HepG2 (cell line): ENCODE results near the gene CYP11A1. TPM values are rescaled to one million over a fixed set of nuclear protein-coding genes. Genes with fewer than 3 reads are reported as not detected.

Experiments used
- ATAC-seq: fragments of 200-7000 bp; cut with Tn5 transposase; 3 replicates; pipeline ENCODE4 v1.9.1; 2020; ENCODE audit warnings: mild to moderate bottlenecking, moderate library complexity
- BruUV-seq: library from RNA; stranded (reverse); fragments of 400-500 nt; replicated peaks from 2 replicates; lab custom pipeline; 2021; lab: Mats Ljungman, UMichigan
- CTCF ChIA-PET: fragments of 300-600 bp; formaldehyde crosslinking; extraction: SDS; loops from one replicate; lab custom pipeline; 2021; ENCODE audit warnings: low total read pairs, inconsistent platforms, low intra/inter-chr PET ratio; lab: Yijun Ruan, JAX
- POLR2A ChIA-PET: fragments of 350-600 bp; sonication (Branson Sonifier 250); formaldehyde crosslinking; loops from one replicate; lab custom pipeline; 2020; ENCODE audit warnings: antibody characterized with exemption, inconsistent platforms; lab: Yijun Ruan, JAX
- DNase-seq: peaks from one replicate; pipeline ENCODE4 v3.0.0-alpha.2; 2015; ENCODE audit warnings: low spot score
- FAIRE-seq: peaks from 3 replicates; lab custom pipeline; 2011; peaks lifted over from hg19 to GRCh38; lab: Jason Lieb, UNC
- H2AFZ ChIP-seq: one replicate; pipeline ENCODE4 v1.6.1; 2011; ENCODE audit warnings: low read length, inconsistent platforms
- H3K27ac ChIP-seq: fragments of 300-600 bp; 3 replicates; pipeline ENCODE4 v1.8.0; 2011; ENCODE audit warnings: mixed run types, mild to moderate bottlenecking, mixed read lengths, low read length, inconsistent platforms; ENCODE audit not compliant: insufficient read depth; ENCODE audit errors: extremely low read length
- H3K27me3 ChIP-seq, 2 experiments: fragments of 200-600 bp in 1 of 2; 2 replicates in 1 of 2; 3 replicates in 1 of 2; pipeline versions ENCODE4 v1.6.0 to v1.8.0; 2011; ENCODE audit warnings: low read length in 2 of 2, mild to moderate bottlenecking in 2 of 2, moderate library complexity in 2 of 2, inconsistent platforms in 1 of 2; ENCODE audit not compliant: insufficient read depth in 2 of 2, control insufficient read depth in 1 of 2
- H3K36me3 ChIP-seq, 2 experiments: fragments of 200-600 bp in 1 of 2; replicated peaks in 1 of 2; 2 replicates in 1 of 2; 3 replicates in 1 of 2; pipeline versions ENCODE4 v1.5.1 to v1.8.0; 2011; ENCODE audit warnings: low read length in 2 of 2, inconsistent platforms in 1 of 2; ENCODE audit not compliant: insufficient read depth in 2 of 2, control insufficient read depth in 1 of 2
- H3K4me1 ChIP-seq: 2 replicates; pipeline ENCODE4 v1.5.1; 2012; ENCODE audit warnings: low read length, inconsistent platforms; ENCODE audit not compliant: insufficient read depth
- H3K4me2 ChIP-seq: 2 replicates; pipeline ENCODE4 v1.6.0; 2011; ENCODE audit warnings: low read depth, low read length, inconsistent platforms
- H3K4me3 ChIP-seq, 3 experiments: fragments of 200-600 bp in 1 of 3; sonication (generic), shearing (Covaris generic) in 1 of 3; replicated peaks in 1 of 3; 2 replicates each; pipeline ENCODE4 v1.5.1; 2011 to 2016; ENCODE audit warnings: low read length in 3 of 3, inconsistent platforms in 2 of 3, low read depth in 2 of 3, mild to moderate bottlenecking in 2 of 3, control low read depth in 1 of 3, mixed read lengths in 1 of 3; ENCODE audit not compliant: insufficient read depth in 1 of 3
- H3K79me2 ChIP-seq: one replicate; pipeline ENCODE4 v1.6.1; 2011; ENCODE audit warnings: low read length, inconsistent platforms; ENCODE audit not compliant: insufficient read depth
- H3K9ac ChIP-seq: 2 replicates; pipeline ENCODE4 v1.6.0; 2011; ENCODE audit warnings: mild to moderate bottlenecking, low read depth, low read length, inconsistent platforms; ENCODE audit not compliant: insufficient read depth
- H3K9me3 ChIP-seq: 2 replicates; pipeline ENCODE4 v1.5.1; 2012; ENCODE audit warnings: mild to moderate bottlenecking, low read length
- H4K20me1 ChIP-seq: 2 replicates; pipeline ENCODE4 v1.6.0; 2011; ENCODE audit warnings: inconsistent platforms, mild to moderate bottlenecking, low read length, moderate library complexity; ENCODE audit not compliant: insufficient read depth
- CEBPB ChIP-seq: IDR thresholded peaks from 2 replicates; pipeline ENCODE4 v1.6.1; 2011; ENCODE audit warnings: low read depth, low read length, improper control_type of control experiment, borderline replicate concordance
- CEBPG ChIP-seq: IDR thresholded peaks from 2 replicates; pipeline ENCODE4 v1.6.1; 2016
- HOXD1 ChIP-seq: sonication (generic); formaldehyde crosslinking; IDR thresholded peaks from 2 replicates; pipeline ENCODE4 v1.5.0; 2020; ENCODE audit warnings: missing genetic modification reagents
- RFXAP ChIP-seq: sonication (generic); formaldehyde crosslinking; IDR thresholded peaks from 2 replicates; pipeline ENCODE4 v1.4.0; 2020; ENCODE audit warnings: missing genetic modification reagents, borderline replicate concordance
- SKI ChIP-seq: fragments of 450-650 bp; IDR thresholded peaks from one replicate; pipeline ENCODE4 v1.6.1; 2018; ENCODE audit warnings: mild to moderate bottlenecking; ENCODE audit not compliant: partially characterized antibody
- TAF1 ChIP-seq: sonication (generic); formaldehyde crosslinking; IDR thresholded peaks from 2 replicates; pipeline ENCODE4 v1.4.0; 2020; ENCODE audit warnings: missing genetic modification reagents
- ZNF30 ChIP-seq: sonication (generic); formaldehyde crosslinking; IDR thresholded peaks from 2 replicates; pipeline ENCODE4 v1.5.0; 2020; ENCODE audit warnings: mild to moderate bottlenecking, missing genetic modification reagents
- ZNF496 ChIP-seq: sonication (generic); formaldehyde crosslinking; IDR thresholded peaks from 2 replicates; pipeline ENCODE4 v1.8.1; 2023; ENCODE audit warnings: mild to moderate bottlenecking, moderate library complexity, missing genetic modification reagents; ENCODE audit not compliant: insufficient replicate concordance
- ZNF672 ChIP-seq: sonication (generic); formaldehyde crosslinking; IDR thresholded peaks from 2 replicates; pipeline ENCODE4 v1.8.1; 2022; ENCODE audit warnings: missing genetic modification reagents
- ZNF7 ChIP-seq: IDR thresholded peaks from 2 replicates; pipeline ENCODE4 v1.6.1; 2016; ENCODE audit warnings: missing biosample characterization, missing genetic modification reagents
- ZNF782 ChIP-seq: sonication (generic); formaldehyde crosslinking; IDR thresholded peaks from 2 replicates; pipeline ENCODE4 v1.4.0; 2020; ENCODE audit warnings: missing genetic modification reagents, mild to moderate bottlenecking, borderline replicate concordance
- ZSCAN25 ChIP-seq: sonication (generic); formaldehyde crosslinking; IDR thresholded peaks from 2 replicates; pipeline ENCODE4 v1.8.0; 2022; ENCODE audit warnings: mild to moderate bottlenecking, missing genetic modification reagents
- WGBS: methylation state at CpG from one replicate; pipeline ENCODE4 v1.1.6; 2017; ENCODE audit warnings: low lambda C conversion rate; 5-methylcytosine and 5-hydroxymethylcytosine counted together
- in situ Hi-C: cut with HindIII; loops from 2 replicates; pipeline ENCODE4 v1.10.0; 2017; ENCODE audit warnings: low pct_unique_long_range_greater_than_20kb; ENCODE audit not compliant: extremely low pct_ligation_motif_present
- intact Hi-C: fragments of 100-400 bp; cut with micrococcal nuclease; formaldehyde crosslinking; loops from one replicate; pipeline ENCODE4 v1.10.0; 2022; ENCODE audit not compliant: unreplicated experiment
- polyA plus RNA-seq, 8 experiments: library from polyadenylated mRNA; depleted of rRNA in 3 of 8; stranded (reverse) in 7 of 8; unstranded in 1 of 8; fragments of >200 nt; fragmentation: Illumina TruSeq in 4 of 8; extraction: Trizol in 4 of 8; gene quantifications; 2 replicates each; pipeline versions ENCODE4 v1.2.1 to v1.2.3, GENCODE V29; 2011 to 2016; ENCODE audit warnings: low read depth in 4 of 8, missing spikeins in 1 of 8, mixed read lengths in 1 of 8; ENCODE audit not compliant: insufficient read depth in 1 of 8
- total RNA-seq, 5 experiments: library from RNA; depleted of rRNA; stranded (reverse); fragments of >200 nt; fragmentation: Illumina TruSeq; extraction: Trizol; gene quantifications; 2 replicates each; pipeline ENCODE4 v1.2.3, GENCODE V29; 2016; ENCODE audit warnings: low read depth in 1 of 5
- TF ChIP-seq, protein P1 (sequence below): sonication (generic); formaldehyde crosslinking; IDR thresholded peaks from 2 replicates; pipeline ENCODE4 v1.5.0; 2020; ENCODE audit warnings: mild to moderate bottlenecking, low read depth, missing genetic modification reagents, borderline replicate concordance
- TF ChIP-seq, protein P2 (sequence below): sonication (generic); formaldehyde crosslinking; IDR thresholded peaks from 2 replicates; pipeline ENCODE4 v1.5.0; 2020; ENCODE audit warnings: missing genetic modification reagents
- TF ChIP-seq, protein P3 (sequence below): sonication (generic); formaldehyde crosslinking; IDR thresholded peaks from 2 replicates; pipeline ENCODE4 v1.5.0; 2020; ENCODE audit warnings: missing genetic modification reagents

Gene CYP11A1
- total and polyA plus RNA-seq, 2 of the 13 experiments (the other 11 are each of a cell fraction or from before 2014, with no cell fraction given), result 0.66 to 0.92 TPM

DNA sequence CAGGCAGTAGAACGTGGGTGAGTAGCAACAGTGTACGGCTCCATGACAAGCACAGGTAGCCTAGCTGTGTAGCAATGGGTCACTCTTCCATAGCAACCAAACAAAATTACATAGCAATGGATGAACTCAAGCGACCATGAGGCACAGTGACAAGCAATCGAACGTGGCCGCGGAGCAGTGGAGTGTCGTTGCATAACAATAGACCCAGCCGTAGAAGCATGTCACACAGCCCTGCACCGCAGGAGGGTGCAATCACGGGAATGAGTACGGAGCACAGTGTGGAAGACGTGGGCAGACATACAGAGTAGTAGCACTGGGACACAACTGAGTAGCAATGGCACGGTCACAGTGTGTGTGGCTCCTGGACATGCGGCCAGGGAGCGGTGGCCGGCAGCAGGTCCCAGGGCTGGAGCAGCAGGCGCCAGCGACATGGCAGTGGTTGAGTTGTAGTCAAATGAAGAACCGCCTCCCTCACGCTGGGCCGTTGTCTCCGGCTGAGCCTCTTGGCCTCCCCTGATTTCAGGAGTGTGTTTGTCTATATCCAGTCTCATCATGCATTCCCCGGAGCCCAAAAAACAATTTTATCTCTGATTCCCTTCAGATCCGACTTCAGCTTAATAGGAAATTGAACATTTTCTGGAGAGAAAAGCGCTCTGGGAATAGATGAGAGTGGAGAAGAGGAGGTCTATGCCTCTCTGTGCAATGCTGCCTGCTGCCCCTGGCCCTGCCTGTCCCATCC lies 67.2 kb downstream of the CYP11A1 start:
- Histone ChIP-seq H3K27me3 (peaks cover 3 to 43% of the 10 kb centered on the region in 2 experiments; a peak in 3 of 5 replicates), H3K9me3 (no peaks in the 10 kb centered on the region), H3K4me2 (no peak overlapping the region), H3K4me3 (no peak overlapping the region), H3K27ac (no peak overlapping the region), H3K9ac (no peak overlapping the region), H2AFZ (no peak overlapping the region), H3K4me1 (0 out of 2 replicates have a peak, but pooled peaks cover 4% of the 10 kb centered on the region), H4K20me1 (no peaks in the 10 kb centered on the region), H3K79me2 (no peaks in the 10 kb centered on the region)
- in situ Hi-C loops, result no loop called here
- intact Hi-C loops, result no loop called here
- no peak for FAIRE-seq
- peak; percentile 64 for ATAC-seq
- WGBS, result 24% methylated on average over 17 of the region's 26 CpGs
- TF ChIP-seq CEBPG (CRISPR knock-in tag) (0 out of 2 replicates have a peak, but pooled peaks have one; percentile 21), HOXD1 (no peak), SKI (no peak), ZNF496 (CRISPR knock-in tag) (no peak), ZNF782 (no peak), ZNF672 (CRISPR knock-in tag) (no peak), TAF1 (no peak), ZSCAN25 (CRISPR knock-in tag) (no peak), ZNF30 (CRISPR knock-in tag) (no peak), ZNF7 (CRISPR knock-in tag) (no peak), RFXAP (CRISPR knock-in tag) (no peak), CEBPB (0 out of 2 replicates have a peak, but pooled peaks have one; percentile 6)
- TF ChIP-seq, protein P1, sequence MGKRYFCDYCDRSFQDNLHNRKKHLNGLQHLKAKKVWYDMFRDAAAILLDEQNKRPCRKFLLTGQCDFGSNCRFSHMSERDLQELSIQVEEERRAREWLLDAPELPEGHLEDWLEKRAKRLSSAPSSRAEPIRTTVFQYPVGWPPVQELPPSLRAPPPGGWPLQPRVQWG (CRISPR knock-in tag), result no peak
- TF ChIP-seq, protein P2, sequence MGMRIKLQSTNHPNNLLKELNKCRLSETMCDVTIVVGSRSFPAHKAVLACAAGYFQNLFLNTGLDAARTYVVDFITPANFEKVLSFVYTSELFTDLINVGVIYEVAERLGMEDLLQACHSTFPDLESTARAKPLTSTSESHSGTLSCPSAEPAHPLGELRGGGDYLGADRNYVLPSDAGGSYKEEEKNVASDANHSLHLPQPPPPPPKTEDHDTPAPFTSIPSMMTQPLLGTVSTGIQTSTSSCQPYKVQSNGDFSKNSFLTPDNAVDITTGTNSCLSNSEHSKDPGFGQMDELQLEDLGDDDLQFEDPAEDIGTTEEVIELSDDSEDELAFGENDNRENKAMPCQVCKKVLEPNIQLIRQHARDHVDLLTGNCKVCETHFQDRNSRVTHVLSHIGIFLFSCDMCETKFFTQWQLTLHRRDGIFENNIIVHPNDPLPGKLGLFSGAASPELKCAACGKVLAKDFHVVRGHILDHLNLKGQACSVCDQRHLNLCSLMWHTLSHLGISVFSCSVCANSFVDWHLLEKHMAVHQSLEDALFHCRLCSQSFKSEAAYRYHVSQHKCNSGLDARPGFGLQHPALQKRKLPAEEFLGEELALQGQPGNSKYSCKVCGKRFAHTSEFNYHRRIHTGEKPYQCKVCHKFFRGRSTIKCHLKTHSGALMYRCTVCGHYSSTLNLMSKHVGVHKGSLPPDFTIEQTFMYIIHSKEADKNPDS (CRISPR knock-in tag), result no peak
- TF ChIP-seq, protein P3, sequence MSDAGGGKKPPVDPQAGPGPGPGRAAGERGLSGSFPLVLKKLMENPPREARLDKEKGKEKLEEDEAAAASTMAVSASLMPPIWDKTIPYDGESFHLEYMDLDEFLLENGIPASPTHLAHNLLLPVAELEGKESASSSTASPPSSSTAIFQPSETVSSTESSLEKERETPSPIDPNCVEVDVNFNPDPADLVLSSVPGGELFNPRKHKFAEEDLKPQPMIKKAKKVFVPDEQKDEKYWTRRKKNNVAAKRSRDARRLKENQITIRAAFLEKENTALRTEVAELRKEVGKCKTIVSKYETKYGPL (CRISPR knock-in tag), result peak; percentile 43; the same call in 1 of the 2 replicates
- TF ChIP-seq, all 625 proteins: peak for 3
- BruUV-seq, result no TSS peak
- H3K36me3 ChIP-seq, result no peaks in the 10 kb centered on the region
- no peak for DNase-seq
- ChIA-PET CTCF (no interaction called here), POLR2A (no interaction called here)
